ENCODE data around the gene BAZ2B.

Gene BAZ2B

DNA sequence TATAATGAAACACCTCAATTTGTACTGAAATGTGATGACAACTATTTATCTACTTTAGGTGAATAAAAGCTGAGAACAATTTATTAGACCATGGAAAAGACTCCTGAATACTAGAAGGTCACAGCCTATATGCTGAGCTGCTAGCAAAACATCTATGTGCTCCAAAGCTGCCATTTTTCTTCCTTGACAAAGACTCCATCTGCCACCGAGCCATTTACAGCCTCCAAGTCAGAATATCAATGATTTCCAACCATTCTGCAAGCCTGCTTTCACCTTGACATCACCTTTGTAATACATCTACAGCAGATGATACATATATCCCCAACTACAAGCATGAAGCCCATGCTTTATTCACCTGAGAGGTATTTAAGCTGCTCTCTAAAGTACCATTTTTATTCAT, 84.9 kb downstream of the BAZ2B start:
- H3K36me3 Mint-ChIP-seq (ENCODE audit: insufficient read depth) = no peaks in the 10 kb centered on the region
- no peaks in the 10 kb centered on the region for H3K4me1 Mint-ChIP-seq
- no peaks in the 10 kb centered on the region for H3K27me3 Mint-ChIP-seq
- H3K27ac Mint-ChIP-seq (ENCODE audit: low read depth) = no peak overlapping the region
- no peak for DNase-seq (ENCODE audit: low spot score in 2 of 2)
- ATAC-seq (replicated peaks; ENCODE audit: extremely low read depth, poor library complexity, severe bottlenecking) = no peak
- H3K4me3 Mint-ChIP-seq = no peak overlapping the region
- H3K9me3 Mint-ChIP-seq = no peaks in the 10 kb centered on the region

DNA sequence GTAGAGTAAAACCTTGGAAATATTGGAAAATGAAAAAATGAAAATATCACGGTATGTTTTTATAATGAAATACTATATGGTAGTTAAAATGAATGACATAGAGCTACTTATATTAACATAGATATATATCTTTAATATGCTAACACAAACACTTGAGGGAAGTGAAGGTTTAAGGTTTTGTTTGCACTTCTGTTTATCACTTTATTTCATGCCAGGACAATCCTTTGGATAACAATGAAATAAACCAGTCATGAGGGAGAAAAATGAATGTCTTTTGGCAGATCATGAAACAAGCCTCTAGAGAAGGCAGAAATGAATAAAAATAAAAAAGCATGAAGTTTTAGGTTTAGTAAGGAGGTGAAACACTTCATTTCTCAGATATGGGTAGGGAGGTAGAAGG, 89.9 kb downstream of the BAZ2B start:
- Mint-ChIP-seq H3K9me3 (no peaks in the 10 kb centered on the region), H3K36me3 (ENCODE audit: insufficient read depth) (no peaks in the 10 kb centered on the region), H3K4me1 (no peaks in the 10 kb centered on the region), H3K27me3 (no peaks in the 10 kb centered on the region), H3K27ac (ENCODE audit: low read depth) (no peak overlapping the region), H3K4me3 (no peak overlapping the region)
- ATAC-seq (replicated peaks; ENCODE audit: extremely low read depth, poor library complexity, severe bottlenecking) (no peak), DNase-seq (ENCODE audit: low spot score in 2 of 2) (no peak)

DNA sequence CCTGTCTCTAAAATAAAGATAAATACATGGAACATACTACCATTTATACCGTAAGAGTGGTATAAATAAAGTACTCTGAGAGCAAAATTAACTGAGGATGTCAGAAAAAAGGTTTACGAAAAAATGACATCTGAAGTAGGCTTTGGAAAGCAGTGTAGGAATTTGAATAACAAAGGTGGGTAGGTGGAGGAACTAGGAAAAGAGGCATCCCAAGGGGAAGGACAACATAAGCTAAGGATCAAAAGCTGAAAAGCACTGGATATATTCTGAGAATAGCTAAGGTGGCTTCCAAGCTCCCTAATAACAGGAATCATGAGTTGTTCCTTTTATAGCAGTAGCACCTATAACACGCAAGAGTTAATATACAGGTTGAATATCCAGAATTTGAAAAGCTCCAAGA, 91.3 kb downstream of the BAZ2B start:
- no peak overlapping the region for H3K27ac Mint-ChIP-seq (ENCODE audit: low read depth)
- ATAC-seq (replicated peaks; ENCODE audit: extremely low read depth, poor library complexity, severe bottlenecking) (no peak), DNase-seq (ENCODE audit: low spot score in 2 of 2) (no peak)
- no peaks in the 10 kb centered on the region for H3K36me3 Mint-ChIP-seq (ENCODE audit: insufficient read depth)
- H3K4me1 Mint-ChIP-seq = no peaks in the 10 kb centered on the region
- H3K27me3 Mint-ChIP-seq = no peaks in the 10 kb centered on the region
- H3K4me3 Mint-ChIP-seq = no peak overlapping the region
- no peaks in the 10 kb centered on the region for H3K9me3 Mint-ChIP-seq

DNA sequence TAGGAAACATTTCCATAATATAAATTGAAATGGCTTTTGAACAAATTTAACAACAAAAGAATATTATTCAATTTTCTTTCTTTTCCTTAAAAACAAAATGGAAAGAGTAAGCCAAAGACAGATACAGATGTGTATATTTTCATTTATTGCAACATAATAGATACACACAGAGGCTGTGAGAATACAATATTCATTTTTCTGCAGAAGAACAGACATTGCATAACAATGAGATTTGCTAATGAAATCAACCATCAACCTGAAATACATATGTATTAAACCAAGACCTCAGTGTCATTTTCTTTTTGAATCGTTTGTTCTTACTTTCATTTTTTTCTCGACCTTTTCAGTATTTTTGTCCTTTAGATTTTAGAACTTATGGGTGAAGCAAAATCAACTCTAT, 95.1 kb downstream of the BAZ2B start:
- Mint-ChIP-seq H3K36me3 (ENCODE audit: insufficient read depth) (peaks cover 2% of the 10 kb centered on the region), H3K27ac (ENCODE audit: low read depth) (no peak overlapping the region), H3K9me3 (no peaks in the 10 kb centered on the region), H3K4me3 (no peak overlapping the region), H3K27me3 (no peaks in the 10 kb centered on the region), H3K4me1 (no peaks in the 10 kb centered on the region)
- DNase-seq (ENCODE audit: low spot score in 2 of 2) = no peak
- ATAC-seq (replicated peaks; ENCODE audit: extremely low read depth, poor library complexity, severe bottlenecking) = no peak

DNA sequence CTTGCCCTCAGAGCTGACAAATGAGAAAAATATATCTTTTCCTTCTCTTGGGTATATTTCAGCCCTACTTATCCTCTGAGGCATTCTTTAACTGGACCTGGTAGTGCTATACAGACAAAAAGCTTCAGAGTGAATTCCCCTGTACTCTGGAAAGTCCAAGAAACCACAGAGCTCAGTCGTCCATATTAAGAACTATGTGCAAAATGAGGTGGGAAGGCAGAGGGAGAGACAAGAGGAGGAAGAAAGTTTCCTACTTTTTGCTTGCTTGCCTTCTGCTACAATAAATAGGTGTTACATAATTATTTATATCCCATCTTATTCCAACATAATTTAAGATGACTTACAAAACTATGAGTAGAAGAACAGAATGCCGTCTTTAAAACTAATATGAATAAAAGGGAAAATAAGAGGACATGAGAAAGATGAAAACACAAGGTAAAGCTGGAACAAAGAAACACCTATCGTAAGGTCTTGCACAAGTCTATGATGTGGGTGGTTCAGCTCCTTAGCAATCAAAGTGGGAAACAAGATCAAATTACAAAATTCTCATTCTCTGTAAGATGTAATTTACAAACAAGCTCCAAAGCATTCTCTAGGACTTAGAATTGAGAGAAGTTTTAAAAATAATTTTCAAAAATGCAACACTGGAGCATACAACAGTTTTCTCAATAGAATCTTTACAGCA, 97.9 kb downstream of the BAZ2B start:
- ATAC-seq (replicated peaks; ENCODE audit: extremely low read depth, poor library complexity, severe bottlenecking) = no peak
- Mint-ChIP-seq H3K4me3 (no peak overlapping the region), H3K27ac (ENCODE audit: low read depth) (no peak overlapping the region), H3K36me3 (ENCODE audit: insufficient read depth) (peaks cover 5% of the 10 kb centered on the region), H3K9me3 (no peaks in the 10 kb centered on the region), H3K4me1 (peaks cover 15% of the 10 kb centered on the region), H3K27me3 (no peaks in the 10 kb centered on the region)
- no peak for DNase-seq (ENCODE audit: low spot score in 2 of 2)

DNA sequence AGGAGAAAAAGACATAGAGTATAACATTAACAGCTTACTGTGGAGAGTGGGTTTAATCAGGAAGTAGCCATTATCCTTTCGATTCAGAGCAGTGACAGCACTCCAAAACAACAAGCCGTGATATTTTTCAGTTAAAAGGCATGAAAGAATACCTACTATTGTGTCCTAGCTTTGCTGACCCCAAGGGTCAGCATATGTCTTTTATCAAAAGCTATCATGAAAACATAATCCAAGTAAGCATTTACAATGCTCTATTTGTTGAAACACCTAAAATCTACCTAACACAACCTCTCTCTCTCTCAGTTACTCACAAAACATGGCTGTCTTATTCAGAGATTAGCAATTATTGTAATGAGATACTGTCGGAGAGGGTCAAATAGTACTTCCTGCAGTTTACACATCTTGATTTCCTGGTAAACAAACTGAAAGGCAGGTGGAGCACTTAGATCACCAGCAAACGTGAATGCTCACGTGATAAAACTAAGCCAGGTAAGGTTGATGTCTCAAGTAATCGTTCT, 100.0 kb downstream of the BAZ2B start:
- peak overlapping the region; percentile 75 for H3K4me3 Mint-ChIP-seq
- no peak for DNase-seq (ENCODE audit: low spot score in 2 of 2)

DNA sequence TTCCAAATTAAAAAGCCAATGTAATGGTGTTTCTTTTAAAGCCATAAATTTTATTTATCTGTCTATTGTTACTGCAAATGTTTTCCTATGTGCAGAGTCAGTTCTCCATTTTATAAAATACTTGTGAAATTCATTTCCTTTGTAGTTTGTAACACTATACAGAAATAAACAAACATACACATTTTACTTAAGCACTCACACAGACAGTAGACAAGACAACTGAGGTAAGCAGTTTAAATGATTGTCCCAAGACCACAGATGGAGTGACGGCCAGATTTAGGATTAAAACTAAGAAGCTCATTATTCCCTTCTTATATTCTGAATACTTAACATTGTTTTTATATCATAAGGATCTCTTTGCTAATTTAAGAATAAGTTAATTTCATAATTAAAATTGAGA, 100.9 kb downstream of the BAZ2B start:
- Mint-ChIP-seq H3K4me1 (peaks cover 23% of the 10 kb centered on the region), H3K4me3 (peak overlapping the region; percentile 75), H3K27ac (ENCODE audit: low read depth) (peak overlapping the region; percentile 95), H3K27me3 (no peaks in the 10 kb centered on the region), H3K9me3 (no peaks in the 10 kb centered on the region), H3K36me3 (ENCODE audit: insufficient read depth) (peaks cover 5% of the 10 kb centered on the region)
- DNase-seq (ENCODE audit: low spot score in 2 of 2) (no peak), ATAC-seq (replicated peaks; ENCODE audit: extremely low read depth, poor library complexity, severe bottlenecking) (no peak)

More for the DNA sequence above, 100.0 kb downstream of the BAZ2B start:
- Mint-ChIP-seq H3K36me3 (ENCODE audit: insufficient read depth) (peaks cover 5% of the 10 kb centered on the region), H3K9me3 (no peaks in the 10 kb centered on the region), H3K27me3 (no peaks in the 10 kb centered on the region), H3K4me1 (peaks cover 23% of the 10 kb centered on the region), H3K27ac (ENCODE audit: low read depth) (peak overlapping the region; percentile 95)
- peak; percentile 97 for ATAC-seq (replicated peaks; ENCODE audit: extremely low read depth, poor library complexity, severe bottlenecking)

DNA sequence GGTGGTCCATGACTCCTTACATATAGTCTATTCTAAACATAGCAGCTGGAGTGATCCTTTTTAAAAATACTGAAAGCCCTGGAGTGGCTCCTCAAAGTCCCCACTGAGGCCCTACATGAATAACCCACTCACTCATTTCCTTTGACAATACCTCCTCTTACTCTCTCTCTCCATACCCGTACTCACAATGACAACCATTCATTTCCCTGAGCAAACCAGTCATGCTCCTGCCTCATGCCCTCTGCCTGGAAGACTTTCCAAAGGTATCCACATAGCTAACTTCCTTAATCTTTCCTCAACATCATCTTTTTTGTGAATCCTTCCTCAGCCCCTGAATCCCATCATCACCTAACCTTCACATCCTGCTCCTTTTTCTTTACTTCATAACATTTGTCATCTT, 102.6 kb downstream of the BAZ2B start:
- peak overlapping the region; percentile 21 for H3K4me3 Mint-ChIP-seq
- peak overlapping the region; percentile 7 for H3K27ac Mint-ChIP-seq (ENCODE audit: low read depth)
- H3K36me3 Mint-ChIP-seq (ENCODE audit: insufficient read depth) = peaks cover 5% of the 10 kb centered on the region
- no peaks in the 10 kb centered on the region for H3K9me3 Mint-ChIP-seq
- no peak for ATAC-seq (replicated peaks; ENCODE audit: extremely low read depth, poor library complexity, severe bottlenecking)
- DNase-seq (ENCODE audit: low spot score in 2 of 2) = no peak
- peaks cover 31% of the 10 kb centered on the region for H3K4me1 Mint-ChIP-seq
- no peaks in the 10 kb centered on the region for H3K27me3 Mint-ChIP-seq

DNA sequence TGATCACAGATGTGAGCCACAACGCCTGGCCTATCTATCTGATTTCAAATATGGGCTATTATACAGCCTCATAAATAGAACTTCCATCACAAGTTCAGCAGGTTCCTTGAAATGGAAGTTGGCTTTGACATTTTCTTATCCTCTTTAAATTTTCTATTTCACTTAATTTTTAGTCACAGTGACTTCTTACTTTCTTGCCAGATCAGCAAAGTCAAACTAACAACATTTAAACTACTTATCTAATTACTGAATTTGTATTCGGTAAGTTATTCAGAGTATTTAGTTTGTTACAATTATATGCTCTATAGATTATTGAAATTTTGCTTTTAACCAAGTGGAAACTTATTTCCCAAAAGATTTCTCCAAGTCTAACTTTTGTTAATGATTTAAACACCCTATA, 108.2 kb downstream of the BAZ2B start:
- no peaks in the 10 kb centered on the region for H3K9me3 Mint-ChIP-seq

DNA sequence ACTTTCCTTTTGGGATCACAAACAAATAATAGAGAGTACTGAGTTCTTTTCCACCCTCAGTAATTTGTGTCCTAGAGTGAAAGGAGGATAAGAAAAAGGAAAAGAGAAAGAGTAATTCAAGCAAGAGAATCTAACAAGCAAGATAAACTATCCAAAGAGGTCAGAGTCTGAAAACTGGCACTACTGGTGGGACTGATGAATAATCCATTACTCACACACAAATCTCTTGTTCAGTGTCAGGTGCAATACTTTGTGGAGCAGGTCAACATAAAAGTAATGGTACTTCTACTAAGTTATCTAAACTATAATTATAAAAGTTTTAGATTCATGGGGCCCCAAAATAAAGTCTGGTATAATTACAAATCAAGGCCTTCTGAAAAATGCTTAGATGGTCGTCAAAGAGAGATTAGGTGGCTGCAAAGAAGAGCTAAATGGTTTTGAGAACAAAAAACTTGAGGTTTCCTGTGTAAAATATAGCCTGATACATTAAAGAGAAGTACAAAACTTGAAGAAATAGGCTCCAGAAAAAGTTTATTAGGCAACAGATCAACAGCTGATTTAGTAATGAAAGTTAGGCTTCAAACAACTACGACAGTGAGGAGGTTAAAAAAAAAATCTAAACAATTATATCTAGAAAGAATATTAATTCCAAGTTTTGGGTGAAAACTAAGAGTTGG, 109.4 kb downstream of the BAZ2B start:
- no peaks in the 10 kb centered on the region for H3K36me3 Mint-ChIP-seq (ENCODE audit: insufficient read depth)

More for the DNA sequence above, 108.2 kb downstream of the BAZ2B start:
- Mint-ChIP-seq H3K27ac (ENCODE audit: low read depth) (no peak overlapping the region), H3K36me3 (ENCODE audit: insufficient read depth) (no peaks in the 10 kb centered on the region), H3K4me1 (peaks cover 44% of the 10 kb centered on the region), H3K27me3 (no peaks in the 10 kb centered on the region), H3K4me3 (no peak overlapping the region)
- DNase-seq (ENCODE audit: low spot score in 2 of 2) (no peak), ATAC-seq (replicated peaks; ENCODE audit: extremely low read depth, poor library complexity, severe bottlenecking) (no peak)

DNA sequence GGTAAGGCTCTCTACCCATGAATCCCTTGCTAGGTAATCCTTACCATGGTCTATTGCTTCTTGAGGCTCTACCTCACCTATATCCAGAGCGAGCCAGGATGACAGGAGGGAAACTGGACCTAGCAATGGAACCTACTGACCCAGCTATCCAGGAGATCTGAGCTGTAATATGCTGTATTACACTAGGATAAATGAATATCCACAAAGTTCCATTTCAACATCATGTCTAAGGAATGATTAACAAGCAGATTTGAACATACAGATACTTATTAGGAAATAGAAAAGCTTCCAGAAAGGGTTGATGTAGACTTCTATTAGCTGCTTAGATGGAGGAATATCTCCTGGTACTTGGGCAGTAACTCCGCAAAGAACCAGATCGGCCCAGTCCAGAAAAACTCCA, 110.1 kb downstream of the BAZ2B start:
- no peak overlapping the region for H3K4me3 Mint-ChIP-seq

More for the DNA sequence above, 109.4 kb downstream of the BAZ2B start:
- ATAC-seq (replicated peaks; ENCODE audit: extremely low read depth, poor library complexity, severe bottlenecking) (no peak), DNase-seq (ENCODE audit: low spot score in 2 of 2) (no peak)
- no peaks in the 10 kb centered on the region for H3K9me3 Mint-ChIP-seq
- H3K4me1 Mint-ChIP-seq = peaks cover 42% of the 10 kb centered on the region
- H3K4me3 Mint-ChIP-seq = no peak overlapping the region
- H3K27me3 Mint-ChIP-seq = no peaks in the 10 kb centered on the region
- peak overlapping the region; percentile 58 for H3K27ac Mint-ChIP-seq (ENCODE audit: low read depth)

DNA sequence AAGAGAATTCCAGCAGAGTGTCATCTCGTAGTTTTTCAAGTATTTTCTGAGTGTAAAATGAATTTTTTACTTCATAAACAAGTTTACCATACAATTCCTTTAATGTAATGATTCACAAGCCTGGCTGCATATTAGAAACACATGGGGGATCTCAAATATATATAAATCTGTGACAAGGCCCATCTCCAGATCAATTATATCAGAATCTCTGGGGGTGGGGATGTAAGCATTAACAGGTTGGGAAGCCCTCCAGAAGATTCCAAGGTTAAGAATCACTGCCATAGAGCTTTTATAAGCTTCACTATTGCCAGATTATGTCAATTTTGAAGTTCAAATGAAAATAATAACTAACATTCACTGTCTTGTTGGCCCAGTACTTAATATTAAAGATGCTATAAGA, 111.2 kb downstream of the BAZ2B start:
- no peaks in the 10 kb centered on the region for H3K27me3 Mint-ChIP-seq
- H3K36me3 Mint-ChIP-seq (ENCODE audit: insufficient read depth) = peaks cover 2% of the 10 kb centered on the region
- ATAC-seq (replicated peaks; ENCODE audit: extremely low read depth, poor library complexity, severe bottlenecking) = no peak
- no peaks in the 10 kb centered on the region for H3K9me3 Mint-ChIP-seq
- H3K4me1 Mint-ChIP-seq = peaks cover 42% of the 10 kb centered on the region
- DNase-seq (ENCODE audit: low spot score in 2 of 2) = no peak
- no peak overlapping the region for H3K4me3 Mint-ChIP-seq
- no peak overlapping the region for H3K27ac Mint-ChIP-seq (ENCODE audit: low read depth)

More for the DNA sequence above, 110.1 kb downstream of the BAZ2B start:
- Mint-ChIP-seq H3K36me3 (ENCODE audit: insufficient read depth) (no peaks in the 10 kb centered on the region), H3K4me1 (peaks cover 42% of the 10 kb centered on the region), H3K27ac (ENCODE audit: low read depth) (peak overlapping the region; percentile 58), H3K27me3 (no peaks in the 10 kb centered on the region), H3K9me3 (no peaks in the 10 kb centered on the region)
- no peak for DNase-seq (ENCODE audit: low spot score in 2 of 2)
- ATAC-seq (replicated peaks; ENCODE audit: extremely low read depth, poor library complexity, severe bottlenecking) = no peak

DNA sequence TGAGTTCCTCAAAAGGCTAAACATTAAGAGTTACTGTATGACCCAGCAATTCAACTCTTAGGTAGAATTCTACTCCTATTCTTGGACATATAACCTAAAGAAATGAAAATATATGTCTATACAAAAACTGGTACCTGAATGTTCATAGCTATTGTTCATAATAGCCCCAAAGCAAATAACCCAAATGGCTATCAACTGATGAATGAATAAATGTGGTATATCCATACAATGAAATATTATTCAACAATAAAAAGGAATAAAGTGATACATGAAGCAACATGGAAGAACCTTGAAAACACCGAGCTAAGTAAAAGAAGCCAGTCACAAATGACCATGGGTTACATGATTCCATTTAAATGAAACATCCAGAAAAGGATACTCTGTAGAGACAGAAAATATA, 114.6 kb downstream of the BAZ2B start:
- ATAC-seq (replicated peaks; ENCODE audit: extremely low read depth, poor library complexity, severe bottlenecking) (no peak), DNase-seq (ENCODE audit: low spot score in 2 of 2) (no peak)
- Mint-ChIP-seq H3K9me3 (no peaks in the 10 kb centered on the region), H3K27me3 (no peaks in the 10 kb centered on the region), H3K27ac (ENCODE audit: low read depth) (no peak overlapping the region), H3K4me3 (no peak overlapping the region), H3K36me3 (ENCODE audit: insufficient read depth) (peaks cover 2% of the 10 kb centered on the region), H3K4me1 (peaks cover 31% of the 10 kb centered on the region)
